Limb (tissue), 2 donors: ENCODE results near the gene CDH6.
"Not testable (repeated sequence)": the region's sequence is repeated elsewhere in the genome, so short reads cannot be mapped to it uniquely, and the experiment has no call there.

Experiments used
- DNase-seq, 2 donors: peaks; one replicate each; pipeline ENCODE4 v3.0.0-alpha.2; 2016; ENCODE audit errors: extremely low spot score in 2 of 2

Gene CDH6

GRCh38 chr5:31328040-31328733, 134.7 kb downstream of the CDH6 start:
- no peak for DNase-seq

- DNase-seq, result no peak
Measured at GRCh38 chr5:31329715-31330114, 136.2 kb downstream of the CDH6 start.

GRCh38 chr5:31332160-31332559, 138.7 kb downstream of the CDH6 start:
- DNase-seq, result no peak

GRCh38 chr5:31333475-31333874, 140.0 kb downstream of the CDH6 start:
- no peak for DNase-seq

- no peak for DNase-seq
Measured at GRCh38 chr5:31334061-31334860, 140.8 kb downstream of the CDH6 start.

- no peak for DNase-seq
Measured at GRCh38 chr5:31335456-31335855, 142.0 kb downstream of the CDH6 start.

- DNase-seq, result no peak
Measured at GRCh38 chr5:31343946-31344345, 150.5 kb downstream of the CDH6 start.

- DNase-seq, result no peak
Measured at GRCh38 chr5:31346896-31347551, 153.5 kb downstream of the CDH6 start.

GRCh38 chr5:31347552-31347905, 154.0 kb downstream of the CDH6 start:
- no peak for DNase-seq

- DNase-seq, result no peak
Measured at GRCh38 chr5:31350395-31350794, 156.9 kb downstream of the CDH6 start.

- no peak for DNase-seq
Measured at GRCh38 chr5:31355337-31355736, 161.9 kb downstream of the CDH6 start.

- DNase-seq, result no peak
Measured at GRCh38 chr5:31357038-31357437, 163.6 kb downstream of the CDH6 start.

- no peak for DNase-seq
Measured at GRCh38 chr5:31359839-31360238, 166.4 kb downstream of the CDH6 start.

- no peak for DNase-seq
Measured at GRCh38 chr5:31361234-31361633, 167.7 kb downstream of the CDH6 start.

- not testable (repeated sequence) for DNase-seq
Measured at GRCh38 chr5:31361704-31362528, 168.4 kb downstream of the CDH6 start.

GRCh38 chr5:31362529-31362900, 169.0 kb downstream of the CDH6 start:
- DNase-seq, result no peak

GRCh38 chr5:31362931-31363568, 169.6 kb downstream of the CDH6 start:
- no peak for DNase-seq

GRCh38 chr5:31364881-31365636, 171.6 kb downstream of the CDH6 start:
- DNase-seq, result no peak

- DNase-seq, result no peak
Measured at GRCh38 chr5:31365776-31366175, 172.3 kb downstream of the CDH6 start.

GRCh38 chr5:31366941-31367340, 173.5 kb downstream of the CDH6 start:
- DNase-seq, result no peak
